Endothelial cell of umbilical vein (primary cell): ENCODE results near the gene PRSS21.

Experiments
- CTCF ChIP-seq, 2 donors: IDR thresholded peaks; 1 replicate in 1 of 2; 2 replicates in 1 of 2; pipeline ENCODE4 v1.5.1; 2011; ENCODE audit warnings: low read length in 2 of 2, mild to moderate bottlenecking in 2 of 2, moderate library complexity in 2 of 2, control low read depth in 1 of 2, inconsistent platforms in 1 of 2, low read depth in 1 of 2; ENCODE audit not compliant: insufficient read depth in 1 of 2; ENCODE audit errors: extremely low read depth in 1 of 2
- EZH2 ChIP-seq: IDR thresholded peaks from 2 replicates; pipeline ENCODE4 v1.6.1; 2012; ENCODE audit warnings: borderline replicate concordance, low read depth, mild to moderate bottlenecking, moderate library complexity, low read length, inconsistent platforms; ENCODE audit not compliant: severe bottlenecking
- FOS ChIP-seq: IDR thresholded peaks from 2 replicates; pipeline ENCODE4 v1.6.1; 2011; ENCODE audit warnings: mild to moderate bottlenecking, low read length, moderate library complexity, borderline replicate concordance; ENCODE audit not compliant: insufficient read depth
- JUN ChIP-seq: IDR thresholded peaks from 2 replicates; pipeline ENCODE4 v1.6.1; 2011; ENCODE audit warnings: borderline replicate concordance, low read depth; ENCODE audit not compliant: insufficient read length, insufficient read depth
- MAX ChIP-seq: IDR thresholded peaks from 2 replicates; pipeline ENCODE4 v1.6.1; 2011; ENCODE audit not compliant: insufficient read depth, insufficient read length
- MYC ChIP-seq: IDR thresholded peaks from one replicate; pipeline ENCODE4 v1.6.1; 2011; ENCODE audit warnings: mild to moderate bottlenecking, low read depth, low read length
- POLR2A ChIP-seq: IDR thresholded peaks from 2 replicates; pipeline ENCODE4 v1.6.1; 2012; ENCODE audit warnings: low read depth, mild to moderate bottlenecking, control low read depth, low read length
- POLR2AphosphoS5 ChIP-seq: IDR thresholded peaks from 2 replicates; pipeline ENCODE4 v1.6.1; 2012; ENCODE audit warnings: low read depth, mild to moderate bottlenecking, control low read depth, low read length, moderate library complexity; ENCODE audit not compliant: insufficient read depth

DNA sequence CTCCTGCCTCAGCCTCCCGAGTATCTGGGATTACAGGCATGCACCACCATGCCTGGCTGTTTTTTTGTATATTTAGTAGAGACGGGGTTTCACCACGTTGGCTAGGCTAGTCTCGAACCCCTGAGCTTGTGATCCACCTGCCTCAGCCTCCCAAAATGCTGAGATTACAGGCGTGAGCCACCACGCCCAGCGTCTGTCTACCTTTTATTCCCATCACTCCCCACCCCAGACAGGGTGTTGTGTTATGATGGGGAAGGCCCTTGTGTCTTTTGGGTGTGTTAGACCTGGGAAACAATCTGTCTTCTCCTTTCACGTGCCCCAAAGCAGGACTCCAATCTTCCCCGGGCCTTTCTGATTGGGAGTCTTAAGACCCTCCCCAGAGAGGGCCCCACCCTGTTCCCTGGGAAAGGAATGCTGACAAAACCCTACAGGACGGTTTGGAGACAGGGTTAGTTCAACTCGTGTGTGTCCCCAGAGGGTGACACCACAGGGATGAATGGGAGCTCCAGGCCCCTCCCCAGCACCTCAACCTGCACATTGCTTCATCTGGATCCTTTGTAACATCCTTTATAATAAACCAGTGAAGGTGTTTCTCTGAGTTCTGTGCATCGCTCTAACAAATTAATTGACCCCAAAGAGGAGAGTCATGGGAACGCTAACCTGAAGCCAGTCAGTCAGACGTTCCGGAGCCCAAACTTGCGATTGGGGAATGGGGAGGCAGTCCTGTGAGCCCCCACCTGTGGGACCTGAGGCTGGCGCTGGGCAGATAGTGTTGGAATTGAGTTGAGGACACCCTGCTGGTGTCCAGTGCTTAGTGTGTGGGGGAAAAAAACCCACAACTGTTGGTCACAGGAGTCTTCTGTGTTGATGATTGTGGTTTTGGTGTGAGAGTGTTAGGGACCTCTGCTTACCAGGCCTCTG is 36.8 kb upstream of the PRSS21 start:
- TF ChIP-seq CTCF (IDR thresholded peaks at IDR 0.05; ENCODE audit: extremely low read depth in 1 of 2, insufficient read depth in 1 of 2, low read depth in 1 of 2, low read length in 2 of 2) (no peak), EZH2 (no peak), MYC (no peak), POLR2AphosphoS5 (no peak), MAX (no peak), POLR2A (no peak), FOS (no peak), JUN (no peak)
